SK-N-SH (cell line): ENCODE measurements around the gene FBXW8. TPM values are rescaled to one million over a fixed set of nuclear protein-coding genes. Genes with fewer than 3 reads are reported as not detected.

ENCODE experiments used
- CTCF ChIA-PET: fragments of 300-600, 350-600 bp; formaldehyde crosslinking; extraction: SDS; loops from one replicate; lab custom pipeline; 2021; lab: Yijun Ruan, JAX
- POLR2A ChIA-PET: fragments of 350-600 bp; sonication (Branson Sonifier 250); formaldehyde crosslinking; extraction: SDS; loops from one replicate; lab custom pipeline; 2020; ENCODE audit warnings: antibody characterized with exemption, inconsistent platforms; lab: Yijun Ruan, JAX
- DNase-seq: peaks from one replicate; pipeline ENCODE4 v3.0.0; 2012
- H2AFZ ChIP-seq: fragments of 200-600 bp; sonication (generic); 2 replicates; pipeline ENCODE4 v1.8.1; 2016; ENCODE audit warnings: antibody characterized with exemption, mild to moderate bottlenecking, low read depth
- H3F3A ChIP-seq: fragments of 200-600 bp; sonication (generic); replicated peaks from 2 replicates; pipeline ENCODE3; 2016; ENCODE audit warnings: antibody characterized with exemption, mild to moderate bottlenecking; ENCODE audit not compliant: insufficient read depth
- H3K27ac ChIP-seq, 2 experiments: fragments of 200-500 bp in 1 of 2; fragments of 200-600 bp in 1 of 2; sonication (Bioruptor generic) in 1 of 2; sonication (generic), shearing (Covaris generic) in 1 of 2; 2 replicates each; pipeline versions ENCODE4 v1.5.1 to v1.6.1; 2014 to 2016; ENCODE audit warnings: low read depth in 2 of 2, inconsistent platforms in 1 of 2, low read length in 1 of 2, mild to moderate bottlenecking in 1 of 2, mixed read lengths in 1 of 2
- H3K27me3 ChIP-seq: fragments of 200-600 bp; sonication (generic), shearing (Covaris generic); 2 replicates; pipeline ENCODE4 v1.6.1; 2016; ENCODE audit warnings: mixed run types; ENCODE audit not compliant: insufficient read depth
- H3K36me3 ChIP-seq, 2 experiments: fragments of 200-500 bp in 1 of 2; fragments of 200-600 bp in 1 of 2; sonication (Bioruptor generic) in 1 of 2; sonication (generic) in 1 of 2; replicated peaks in 1 of 2; 2 replicates each; pipeline versions ENCODE3 to v1.5.1; 2014 to 2016; ENCODE audit warnings: low read length in 1 of 2, mild to moderate bottlenecking in 1 of 2; ENCODE audit not compliant: insufficient read depth in 2 of 2, control insufficient read depth in 1 of 2
- H3K4me1 ChIP-seq, 2 experiments: fragments of 200-500 bp in 1 of 2; fragments of 200-600 bp in 1 of 2; sonication (Bioruptor generic) in 1 of 2; sonication (generic), shearing (Covaris generic) in 1 of 2; 2 replicates each; pipeline versions ENCODE4 v1.5.1 to v1.6.1; 2014 to 2016; ENCODE audit warnings: low read depth in 1 of 2, low read length in 1 of 2, mixed run types in 1 of 2; ENCODE audit not compliant: insufficient read depth in 2 of 2, control insufficient read depth in 1 of 2
- H3K4me2 ChIP-seq: fragments of 200-600 bp; sonication (generic), shearing (Covaris generic); 2 replicates; pipeline ENCODE4 v1.6.1; 2017; ENCODE audit warnings: mixed run types
- H3K4me3 ChIP-seq, 2 experiments: fragments of 200-500 bp in 1 of 2; fragments of 200-600 bp in 1 of 2; sonication (Bioruptor generic) in 1 of 2; sonication (generic), shearing (Covaris generic) in 1 of 2; 2 replicates each; pipeline versions ENCODE4 v1.5.1 to v1.8.1; 2014 to 2016; ENCODE audit warnings: low read depth in 2 of 2, inconsistent platforms in 1 of 2, low read length in 1 of 2, mild to moderate bottlenecking in 1 of 2, mixed read lengths in 1 of 2, moderate library complexity in 1 of 2
- H3K79me2 ChIP-seq: fragments of 200-600 bp; sonication (generic); 2 replicates; pipeline ENCODE4 v1.8.1; 2017; ENCODE audit warnings: mild to moderate bottlenecking; ENCODE audit not compliant: insufficient read depth
- H3K9ac ChIP-seq: fragments of 200-600 bp; sonication (generic); 2 replicates; pipeline ENCODE4 v1.6.1; 2017; ENCODE audit warnings: mixed run types
- H3K9me2 ChIP-seq: fragments of 200-600 bp; sonication (generic); 2 replicates; pipeline ENCODE4 v1.6.1; 2017; ENCODE audit warnings: mixed run types
- H3K9me3 ChIP-seq: fragments of 200-600 bp; sonication (generic); 2 replicates; pipeline ENCODE4 v1.6.1; 2017; ENCODE audit warnings: mixed run types, mild to moderate bottlenecking, moderate library complexity
- H4K20me1 ChIP-seq: fragments of 200-600 bp; sonication (generic); 2 replicates; pipeline ENCODE4 v1.6.1; 2017; ENCODE audit warnings: mild to moderate bottlenecking, mixed run types; ENCODE audit not compliant: insufficient read depth
- CHD2 ChIP-seq: fragments of 150-350 bp; IDR thresholded peaks from 2 replicates; pipeline ENCODE4 v1.6.1; 2018; ENCODE audit warnings: low read length; ENCODE audit not compliant: partially characterized antibody
- CTCF ChIP-seq: fragments of 200-600 bp; sonication (generic); IDR thresholded peaks from 2 replicates; pipeline ENCODE4 v1.6.1; 2017; ENCODE audit warnings: antibody characterized with exemption, mild to moderate bottlenecking, moderate library complexity
- EP300 ChIP-seq, 2 experiments: IDR thresholded peaks; 2 replicates each; pipeline versions ENCODE4 v1.4.0 to v1.6.1; 2012; ENCODE audit warnings: borderline replicate concordance in 1 of 2, low read depth in 1 of 2, low read length in 1 of 2
- EZH2phosphoT487 ChIP-seq: fragments of 200-600 bp; sonication (generic); IDR thresholded peaks from 2 replicates; pipeline ENCODE4 v1.6.1; 2017; ENCODE audit warnings: low read depth, mixed run types, mild to moderate bottlenecking, antibody characterized with exemption, moderate library complexity, borderline replicate concordance
- FOXJ3 ChIP-seq: sonication (generic); formaldehyde crosslinking; IDR thresholded peaks from 2 replicates; pipeline ENCODE4 v1.5.1; 2020; ENCODE audit warnings: mild to moderate bottlenecking, missing genetic modification reagents
- FOXM1 ChIP-seq: IDR thresholded peaks from 2 replicates; pipeline ENCODE4 v1.4.0; 2012; ENCODE audit warnings: low read depth, mild to moderate bottlenecking
- GABPA ChIP-seq: IDR thresholded peaks from 2 replicates; pipeline ENCODE4 v1.4.0; 2012; ENCODE audit warnings: low read depth, mild to moderate bottlenecking
- IRF3 ChIP-seq: fragments of 150-350 bp; IDR thresholded peaks from 2 replicates; pipeline ENCODE4 v1.6.1; 2016; ENCODE audit warnings: mild to moderate bottlenecking, low read depth, low read length
- JUND ChIP-seq: IDR thresholded peaks from 2 replicates; pipeline ENCODE4 v1.4.0; 2012
- MEF2A ChIP-seq: IDR thresholded peaks from 2 replicates; pipeline ENCODE4 v1.4.0; 2012; ENCODE audit warnings: low read depth, borderline replicate concordance
- MXI1 ChIP-seq: IDR thresholded peaks from 2 replicates; pipeline ENCODE4 v1.6.1; 2012; ENCODE audit warnings: mild to moderate bottlenecking, low read depth, low read length, improper control_type of control experiment
- NFIC ChIP-seq: IDR thresholded peaks from 2 replicates; pipeline ENCODE4 v1.4.0; 2012; ENCODE audit warnings: borderline replicate concordance
- PBX3 ChIP-seq: IDR thresholded peaks from 2 replicates; pipeline ENCODE4; 2012
- RAD21 ChIP-seq: IDR thresholded peaks from 2 replicates; pipeline ENCODE4 v1.6.1; 2012; ENCODE audit warnings: mild to moderate bottlenecking, low read length
- REST ChIP-seq: IDR thresholded peaks from 2 replicates; pipeline ENCODE4 v1.6.1; 2012; ENCODE audit warnings: mild to moderate bottlenecking, low read depth, low read length, moderate library complexity
- RXRA ChIP-seq: IDR thresholded peaks from 2 replicates; pipeline ENCODE4 v1.4.0; 2012; ENCODE audit warnings: low read depth, mild to moderate bottlenecking, borderline replicate concordance
- SIN3A ChIP-seq: IDR thresholded peaks from 2 replicates; pipeline ENCODE4 v1.6.1; 2012; ENCODE audit warnings: low read depth, mild to moderate bottlenecking, low read length, moderate library complexity, borderline replicate concordance
- TAF1 ChIP-seq: IDR thresholded peaks from 2 replicates; pipeline ENCODE4 v1.6.1; 2012; ENCODE audit warnings: low read depth, mild to moderate bottlenecking, low read length, moderate library complexity, borderline replicate concordance
- TCF12 ChIP-seq: IDR thresholded peaks from 2 replicates; pipeline ENCODE4 v1.4.0; 2012
- ZBTB33 ChIP-seq: IDR thresholded peaks from 2 replicates; pipeline ENCODE4 v1.4.0; 2012; ENCODE audit warnings: low read depth, borderline replicate concordance
- WGBS: methylation state at CpG from one replicate; pipeline ENCODE4 v1.1.6; 2017; ENCODE audit warnings: low lambda C conversion rate; 5-methylcytosine and 5-hydroxymethylcytosine counted together
- polyA plus RNA-seq, 3 experiments: library from polyadenylated mRNA; depleted of rRNA; stranded (reverse); fragments of >200 nt; gene quantifications; 2 replicates each; pipeline ENCODE4 v1.2.3, GENCODE V29; 2012

FBXW8 gene
- polyA plus RNA-seq, 1 of the 3 experiments (the other 2 are of a cell fraction) = 15.6 TPM

GRCh38 chr12:116948298-116948697 is 37.5 kb downstream of the FBXW8 start:
- 94% methylated on average over 2 of the region's 2 CpGs for WGBS
- TF ChIP-seq CHD2 (no peak), FOXM1 (no peak), CTCF (no peak), EZH2phosphoT487 (no peak), PBX3 (no peak), GABPA (no peak), MEF2A (no peak), JUND (no peak), REST (no peak), FOXJ3 (CRISPR knock-in tag) (no peak), SIN3A (no peak), EP300 (IDR thresholded peaks at IDR 0.05; ENCODE audit: borderline replicate concordance in 1 of 2, low read depth in 1 of 2, low read length in 1 of 2) (no peak), TCF12 (no peak), TAF1 (no peak), RAD21 (no peak), RXRA (no peak), NFIC (no peak), ZBTB33 (no peak), MXI1 (no peak), IRF3 (no peak)
- H3K36me3 ChIP-seq = peaks cover 63 to 71% of the 10 kb centered on the region in 2 experiments

More at GRCh38 chr12:116948298-116948697, 37.5 kb downstream of the FBXW8 start:
- DNase-seq = no peak
- Histone ChIP-seq H3K27ac (no peak overlapping the region), H3F3A (no peaks in the 10 kb centered on the region), H2AFZ (no peak overlapping the region), H3K27me3 (no peaks in the 10 kb centered on the region), H3K79me2 (peaks cover 24% of the 10 kb centered on the region), H3K4me2 (no peak overlapping the region), H3K4me3 (no peak overlapping the region), H3K9me3 (0 out of 2 replicates have a peak, but pooled peaks cover 4% of the 10 kb centered on the region), H3K4me1 (peaks cover 0 to 23% of the 10 kb centered on the region in 2 experiments; a peak in 2 of 4 replicates), H3K9me2 (no peaks in the 10 kb centered on the region), H3K9ac (no peak overlapping the region), H4K20me1 (peaks cover 15% of the 10 kb centered on the region)
- ChIA-PET CTCF (no interaction called here), POLR2A (no interaction called here)
